ENCODE data around the gene UTP14A. TPM values are rescaled to one million over a fixed set of nuclear protein-coding genes. Genes with fewer than 3 reads are reported as not detected.
A peak's percentile ranks its signal among the peaks of the same experiment; 100 is the strongest.

UTP14A gene
- total and polyA plus RNA-seq, 2 experiments from 2014 or later, result 8.7 to 11.4 TPM

GRCh38 chrX:129900054-129900453 is 5.9 kb upstream of the UTP14A start:
- WGBS (ENCODE audit: low lambda C conversion rate, missing lambda C conversion rate), result 84% methylated on average over 6 of the region's 6 CpGs
- DNase-seq (ENCODE audit: low spot score), result no peak
- Histone ChIP-seq H3K27me3 (no peaks in the 10 kb centered on the region), H3K27ac (no peak overlapping the region), H3K4me3 (no peak overlapping the region), H3K79me2 (no peaks in the 10 kb centered on the region), H3K36me3 (replicated peaks; ENCODE audit: insufficient read depth, low read depth) (no peaks in the 10 kb centered on the region), H3K4me2 (no peak overlapping the region), H3K9me2 (replicated peaks; ENCODE audit: insufficient read depth) (no peaks in the 10 kb centered on the region), H2AFZ (no peak overlapping the region), H3K9me3 (ENCODE audit: low read depth) (no peaks in the 10 kb centered on the region), H3K4me1 (ENCODE audit: insufficient read depth) (no peaks in the 10 kb centered on the region), H4K20me1 (ENCODE audit: insufficient read depth, poor library complexity, severe bottlenecking) (no peaks in the 10 kb centered on the region)
- TF ChIP-seq EZH2 (IDR thresholded peaks at IDR 0.05; ENCODE audit: borderline replicate concordance) (no peak), CTCF (IDR thresholded peaks at IDR 0.05; ENCODE audit: poor library complexity) (no peak), EZH2phosphoT487 (IDR thresholded peaks at IDR 0.05; ENCODE audit: low read depth, severe bottlenecking, unreplicated experiment) (no peak)

DNA sequence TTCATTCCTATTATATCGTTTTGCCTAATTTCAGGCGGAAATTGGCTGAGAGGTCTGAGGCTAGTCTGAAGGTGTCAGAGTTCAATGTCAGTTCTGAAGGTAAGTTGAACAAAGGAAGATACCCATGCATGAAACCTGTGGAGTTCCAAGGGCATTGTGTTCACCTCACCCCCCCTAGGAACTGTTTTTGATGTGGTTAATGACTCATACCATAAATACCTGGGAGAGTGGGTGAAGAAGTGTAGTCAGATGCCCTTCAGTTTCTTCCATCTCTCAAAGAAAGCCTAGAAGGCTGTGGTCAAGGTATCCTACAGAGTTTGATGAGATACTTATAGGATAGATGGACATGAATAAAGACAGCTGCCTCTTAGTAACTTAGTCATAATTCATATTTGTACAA is 2.7 kb downstream of the UTP14A start:
- no peaks in the 10 kb centered on the region for H3K27me3 ChIP-seq
- no peak overlapping the region for H3K4me2 ChIP-seq
- TF ChIP-seq EZH2 (IDR thresholded peaks at IDR 0.05; ENCODE audit: borderline replicate concordance) (no peak), EZH2phosphoT487 (IDR thresholded peaks at IDR 0.05; ENCODE audit: low read depth, severe bottlenecking, unreplicated experiment) (no peak), CTCF (IDR thresholded peaks at IDR 0.05; ENCODE audit: poor library complexity) (no peak)
- H3K36me3 ChIP-seq (replicated peaks; ENCODE audit: insufficient read depth, low read depth), result no peaks in the 10 kb centered on the region
- H3K79me2 ChIP-seq, result no peaks in the 10 kb centered on the region
- 78% methylated on average over 2 of the region's 2 CpGs for WGBS (ENCODE audit: low lambda C conversion rate, missing lambda C conversion rate)
- H3K4me3 ChIP-seq, result no peak overlapping the region
- H3K9me2 ChIP-seq (replicated peaks; ENCODE audit: insufficient read depth), result no peaks in the 10 kb centered on the region
- no peak for DNase-seq (ENCODE audit: low spot score)
- no peak overlapping the region for H3K27ac ChIP-seq
- no peaks in the 10 kb centered on the region for H3K9me3 ChIP-seq (ENCODE audit: low read depth)
- no peak overlapping the region for H2AFZ ChIP-seq
- H3K4me1 ChIP-seq (ENCODE audit: insufficient read depth), result no peaks in the 10 kb centered on the region
- H4K20me1 ChIP-seq (ENCODE audit: insufficient read depth, poor library complexity, severe bottlenecking), result no peaks in the 10 kb centered on the region

- no peak overlapping the region for H3K4me3 ChIP-seq
- TF ChIP-seq EZH2phosphoT487 (IDR thresholded peaks at IDR 0.05; ENCODE audit: low read depth, severe bottlenecking, unreplicated experiment), result no peak
- TF ChIP-seq CTCF (IDR thresholded peaks at IDR 0.05; ENCODE audit: poor library complexity), result peak; percentile 57
- no peaks in the 10 kb centered on the region for H3K9me2 ChIP-seq (replicated peaks; ENCODE audit: insufficient read depth)
- H2AFZ ChIP-seq, result no peak overlapping the region
- no peaks in the 10 kb centered on the region for H4K20me1 ChIP-seq (ENCODE audit: insufficient read depth, poor library complexity, severe bottlenecking)
- H3K27me3 ChIP-seq, result no peaks in the 10 kb centered on the region
- no peak overlapping the region for H3K27ac ChIP-seq
- H3K4me1 ChIP-seq (ENCODE audit: insufficient read depth), result no peaks in the 10 kb centered on the region
- no peaks in the 10 kb centered on the region for H3K79me2 ChIP-seq
- WGBS (ENCODE audit: low lambda C conversion rate, missing lambda C conversion rate), result 54% methylated on average over 15 of the region's 15 CpGs
- no peaks in the 10 kb centered on the region for H3K9me3 ChIP-seq (ENCODE audit: low read depth)
- DNase-seq (ENCODE audit: low spot score), result peak; percentile 82
- no peaks in the 10 kb centered on the region for H3K36me3 ChIP-seq (replicated peaks; ENCODE audit: insufficient read depth, low read depth)
- no peak overlapping the region for H3K4me2 ChIP-seq
Observed at GRCh38 chrX:129925305-129926092, 19.5 kb downstream of the UTP14A start.

Measured in hepatocyte (in vitro differentiated cells).